ENCODE data around the gene HIF3A.
"Not testable (repeated sequence)": the region's sequence is repeated elsewhere in the genome, so short reads cannot be mapped to it uniquely, and the experiment has no call there.

HIF3A gene

DNA sequence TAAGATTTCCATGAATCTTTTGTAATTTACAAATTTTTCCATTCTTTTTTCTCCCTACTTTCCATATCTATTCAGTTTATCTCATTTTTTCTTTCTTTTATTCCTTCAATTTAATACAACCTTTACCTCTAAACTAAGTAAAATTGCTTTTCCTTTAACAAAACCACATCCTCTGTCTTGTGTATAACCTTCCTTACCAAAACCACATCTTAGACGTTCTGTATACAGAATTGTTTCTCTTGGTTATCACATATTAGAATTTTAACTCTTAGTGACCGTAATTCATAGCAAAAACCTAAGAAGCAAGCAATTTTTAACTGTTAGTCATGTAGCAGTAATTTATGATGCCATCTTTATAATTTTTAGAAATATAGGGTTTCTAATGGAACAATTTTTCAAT is 65.1 kb downstream of the HIF3A start:
- no peak for DNase-seq

DNA sequence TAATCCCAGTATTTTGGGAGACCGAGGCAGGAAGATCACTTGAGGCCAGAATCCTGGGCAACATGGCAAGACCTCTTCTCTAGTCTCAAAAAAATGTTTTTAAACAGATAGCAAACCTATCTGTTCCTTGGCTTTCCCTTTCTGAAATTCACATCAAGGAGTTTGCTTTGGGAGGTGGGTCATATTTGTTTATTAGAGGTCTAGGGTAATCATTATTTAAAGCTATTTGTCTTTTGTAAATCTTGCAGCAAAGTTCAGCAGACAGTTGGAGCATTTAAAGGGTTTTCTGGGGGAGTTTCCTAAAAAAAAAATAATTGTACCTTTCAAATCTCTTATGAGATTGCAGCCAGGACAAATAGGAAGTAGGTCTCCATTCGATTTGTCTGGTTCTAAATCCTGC is 67.5 kb downstream of the HIF3A start:
- DNase-seq: no peak

DNA sequence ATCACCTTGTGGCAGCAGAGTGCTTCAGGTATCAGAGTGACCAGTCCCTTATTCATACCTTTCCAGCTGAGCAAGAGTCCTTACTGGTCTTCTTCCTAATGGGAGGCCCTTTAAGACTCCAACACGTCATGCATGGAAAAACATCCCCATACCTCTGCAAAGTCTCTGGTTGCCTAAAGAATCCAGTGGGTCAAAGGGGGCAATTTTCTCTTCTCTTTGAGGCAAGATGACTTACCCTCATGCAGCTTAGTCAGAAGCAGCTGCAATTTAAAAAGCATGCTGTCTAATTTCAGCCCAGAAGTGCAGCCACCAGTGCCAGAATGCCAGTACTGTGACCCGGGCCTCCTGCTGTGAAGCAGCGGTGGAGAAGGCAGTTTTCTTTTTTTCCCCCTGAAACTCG is 68.7 kb downstream of the HIF3A start:
- DNase-seq: no peak

DNA sequence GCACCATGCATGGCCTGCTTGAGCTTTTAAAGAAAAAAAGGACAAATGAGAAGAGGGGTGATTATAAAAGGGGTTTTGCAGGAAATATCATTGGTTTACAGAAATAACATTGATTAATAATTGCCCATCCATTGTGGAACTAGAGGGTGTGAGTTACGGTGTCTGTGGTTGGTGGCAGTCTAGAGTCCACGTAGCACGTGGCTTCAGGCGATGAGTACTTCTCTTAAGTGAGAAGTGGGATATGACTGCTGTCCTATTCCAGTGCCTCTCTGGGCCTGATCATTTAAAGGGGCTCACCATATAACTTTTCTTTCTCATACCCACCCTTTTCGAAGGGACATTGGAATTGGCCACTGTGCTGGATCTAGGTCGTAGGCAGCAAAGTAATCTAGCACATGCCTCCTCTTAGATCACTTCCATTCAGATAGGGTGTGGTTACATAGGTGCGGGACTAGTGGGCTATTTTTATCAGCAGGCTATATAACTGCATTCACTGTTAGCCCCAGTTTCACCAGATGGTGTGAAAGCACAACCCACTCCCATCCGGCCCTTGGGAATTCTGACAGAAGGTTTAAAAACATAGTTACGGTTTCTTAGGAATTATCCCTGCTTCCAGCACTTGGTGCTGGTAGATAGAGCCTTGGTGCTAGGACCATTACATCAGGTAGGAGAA is 69.9 kb downstream of the HIF3A start:
- DNase-seq: no peak

DNA sequence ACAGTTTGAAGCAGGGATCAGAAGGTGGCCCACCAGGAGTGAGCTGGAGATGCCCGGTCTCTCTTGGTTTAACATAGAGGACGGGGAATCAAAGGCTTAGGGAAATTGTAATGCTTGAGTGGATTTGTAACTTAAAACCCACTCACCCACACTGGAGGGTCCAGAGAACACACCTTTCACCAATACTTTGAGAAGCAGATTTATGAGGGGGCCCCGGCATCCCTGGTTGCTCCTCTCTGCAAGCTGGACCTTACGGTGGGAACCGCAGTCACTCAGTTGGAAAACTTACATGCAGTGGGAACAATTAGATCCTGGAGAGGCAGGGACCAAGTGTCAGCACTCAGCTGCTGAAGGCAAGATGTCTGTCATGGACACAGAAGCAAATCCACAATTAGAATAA is 70.6 kb downstream of the HIF3A start:
- DNase-seq: no peak

DNA sequence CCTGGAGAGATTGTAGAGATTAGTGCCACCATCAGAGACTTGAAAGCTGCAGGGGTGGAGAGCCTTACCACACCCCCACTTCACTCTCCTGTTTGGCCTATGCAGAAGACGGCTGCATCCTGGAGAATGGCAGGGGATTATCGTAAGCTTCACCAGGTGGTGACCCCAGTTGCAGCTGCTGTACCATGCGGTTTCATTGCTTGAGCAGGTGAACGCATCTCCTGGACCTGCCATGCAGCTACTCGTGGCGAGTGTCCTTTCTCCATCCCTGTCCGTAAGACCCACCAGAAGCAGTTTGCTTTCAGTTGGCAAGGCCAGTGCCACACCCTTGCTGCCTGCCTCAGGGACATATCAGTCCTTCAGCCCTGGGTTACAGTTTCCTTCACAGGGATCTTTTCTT is 71.3 kb downstream of the HIF3A start:
- DNase-seq: no peak

DNA sequence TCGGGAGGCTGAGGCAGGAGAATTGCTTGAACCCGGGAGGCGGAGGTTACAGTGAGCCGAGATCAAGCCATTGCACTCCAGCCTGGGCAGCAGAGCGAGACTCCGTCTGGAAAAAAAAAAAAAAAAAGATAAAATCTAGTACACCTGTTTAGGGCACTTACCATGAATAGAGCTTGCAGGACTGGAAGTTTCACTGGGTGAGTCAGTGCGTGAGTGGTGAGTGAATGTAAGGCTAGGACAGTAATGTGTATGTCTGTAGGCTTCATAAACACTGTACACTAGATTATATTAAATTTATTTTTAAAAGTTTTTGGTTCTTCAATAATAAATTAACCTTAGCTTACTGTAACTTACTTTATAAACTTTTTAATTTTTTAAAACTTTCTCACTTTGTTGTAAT is 73.0 kb downstream of the HIF3A start:
- no peak for DNase-seq

DNA sequence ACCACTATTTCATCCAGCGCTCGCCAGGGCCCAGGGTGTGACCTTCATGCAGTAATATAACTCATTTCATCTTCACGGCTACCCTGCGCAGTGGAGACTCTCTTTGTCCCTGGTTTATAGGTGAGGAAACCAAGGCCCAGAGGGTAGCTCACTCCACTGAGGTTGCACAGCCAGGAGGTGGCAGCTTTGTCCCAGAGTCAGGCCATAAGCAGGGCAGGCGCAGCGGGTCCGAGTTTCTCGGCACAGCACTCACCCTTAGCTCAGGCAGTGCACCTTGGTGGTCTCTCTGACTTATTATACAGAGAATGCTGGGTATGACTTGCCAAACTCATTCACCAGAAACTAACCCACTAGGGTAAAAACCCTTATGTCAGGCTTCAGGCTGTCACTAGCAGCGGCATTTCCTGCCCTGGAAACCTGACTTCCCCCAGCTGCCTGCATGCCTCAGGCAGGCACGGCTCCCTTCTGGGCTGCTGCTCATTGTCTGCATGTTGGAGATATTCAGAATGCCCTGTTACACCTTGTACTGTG is 74.6 kb downstream of the HIF3A start:
- no peak for DNase-seq

DNA sequence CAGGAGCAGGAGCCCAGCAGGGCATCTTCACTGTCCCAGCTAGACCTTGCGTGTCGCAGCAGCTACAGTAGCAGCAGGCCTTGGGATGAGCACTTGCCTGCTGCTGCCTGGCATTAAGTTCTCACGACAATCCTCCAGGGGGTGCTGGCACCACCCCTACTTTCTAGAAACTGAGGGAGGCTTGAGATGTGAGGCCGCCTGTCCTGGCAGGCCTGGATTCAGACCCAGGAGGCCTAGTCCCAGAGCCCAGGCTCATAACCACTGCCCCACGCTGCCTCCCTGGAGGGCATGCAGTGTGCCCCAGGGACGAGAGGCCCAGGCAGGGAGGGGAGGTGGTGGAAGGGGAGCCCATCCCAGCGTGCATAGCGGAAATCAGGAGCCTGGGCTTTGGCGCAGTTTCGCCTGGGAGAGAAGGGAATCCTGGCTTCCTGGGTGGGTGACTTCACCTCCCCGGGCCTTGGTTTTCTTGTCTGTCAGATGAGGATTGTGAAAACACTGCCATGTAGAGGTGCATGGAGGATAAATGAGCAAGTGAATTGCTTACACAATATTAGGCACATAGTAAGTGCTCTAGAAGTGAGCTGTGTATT is 76.2 kb downstream of the HIF3A start:
- DNase-seq: no peak

DNA sequence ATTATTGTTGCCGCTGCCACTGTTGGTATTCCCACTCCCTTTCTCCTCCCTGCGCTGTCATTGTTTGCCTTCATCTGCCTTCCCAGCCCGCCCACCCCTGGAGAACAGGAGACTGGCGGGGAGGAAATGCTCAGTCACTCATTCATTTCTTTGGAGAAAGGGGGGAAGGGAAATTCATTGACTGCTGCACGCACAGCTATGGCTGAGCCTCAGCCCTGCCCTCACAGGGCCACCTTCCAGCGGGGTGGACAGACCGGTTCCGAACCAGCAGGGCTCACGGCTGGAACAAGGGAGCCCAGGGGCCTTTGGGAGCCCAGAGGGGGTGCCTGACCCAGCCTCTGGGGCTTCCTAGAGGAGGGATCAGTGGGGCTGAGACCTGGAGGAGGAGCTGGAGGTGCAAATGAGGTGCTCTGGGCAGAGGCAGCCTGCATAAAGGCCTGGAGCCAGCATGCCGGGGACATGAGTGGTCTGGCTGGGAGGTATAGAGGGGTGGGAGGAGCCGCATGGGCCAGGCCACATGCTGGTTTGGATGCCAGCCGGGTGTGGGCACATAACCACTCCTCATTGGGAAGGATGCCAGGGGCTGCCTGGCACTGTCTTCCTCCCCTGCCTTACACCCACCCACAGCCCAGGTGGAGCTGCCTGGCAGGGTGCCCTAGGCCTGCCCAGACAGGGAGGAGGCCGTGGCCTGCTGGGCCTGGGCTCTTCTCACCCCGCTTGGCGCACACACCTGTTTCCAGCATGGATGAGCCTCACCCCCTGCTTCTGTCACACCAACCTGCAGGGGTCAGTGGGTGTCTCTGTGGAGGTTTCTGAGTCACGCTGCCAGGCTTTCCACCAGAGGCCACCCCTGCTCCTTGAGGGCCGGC is 76.9 kb downstream of the HIF3A start:
- no peak for DNase-seq

DNA sequence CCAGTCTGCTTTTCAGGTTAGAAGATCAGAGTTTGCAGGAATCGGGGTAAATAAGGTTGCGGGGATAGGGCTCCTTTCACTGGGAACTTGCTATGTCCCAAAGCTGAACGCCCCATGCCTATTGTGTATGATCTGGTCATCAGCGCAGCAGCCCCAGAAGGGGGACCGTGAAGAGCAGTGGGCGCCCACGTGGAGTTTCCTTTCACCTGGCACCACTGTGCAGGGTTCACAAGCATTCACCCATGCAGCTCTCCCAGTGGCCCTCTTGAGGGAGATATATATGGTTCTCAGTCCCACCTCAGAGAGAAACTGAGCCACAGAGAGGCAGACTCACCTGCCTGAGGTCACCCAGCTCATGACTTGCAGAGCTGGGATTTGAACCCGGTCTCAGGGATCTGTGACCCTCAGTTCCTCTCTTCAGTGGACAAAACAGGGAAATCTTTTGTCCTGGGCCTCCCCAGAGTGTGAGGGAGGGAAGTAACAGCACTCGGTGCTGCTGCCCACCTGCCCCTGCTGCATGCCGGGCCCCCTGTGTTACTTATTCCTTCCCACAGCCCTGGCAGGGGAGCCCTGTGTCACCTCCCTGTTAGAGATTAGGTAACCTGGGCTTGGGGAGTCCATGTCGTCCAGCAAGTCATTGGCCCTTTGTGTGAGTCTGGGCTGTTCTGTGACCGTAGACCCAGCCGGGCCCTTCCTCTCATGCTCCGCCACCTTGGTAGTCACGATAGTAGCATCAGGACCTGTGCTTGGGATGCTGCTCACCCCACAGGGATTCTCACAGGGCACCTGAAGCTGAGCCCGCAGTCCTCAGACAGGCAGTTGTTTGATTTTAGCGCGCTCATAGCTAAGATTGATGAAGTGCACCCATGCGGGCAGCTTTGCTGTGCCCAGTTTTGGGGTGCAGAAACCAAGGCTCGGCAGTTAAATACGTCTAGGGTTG is 78.0 kb downstream of the HIF3A start:
- DNase-seq: no peak

DNA sequence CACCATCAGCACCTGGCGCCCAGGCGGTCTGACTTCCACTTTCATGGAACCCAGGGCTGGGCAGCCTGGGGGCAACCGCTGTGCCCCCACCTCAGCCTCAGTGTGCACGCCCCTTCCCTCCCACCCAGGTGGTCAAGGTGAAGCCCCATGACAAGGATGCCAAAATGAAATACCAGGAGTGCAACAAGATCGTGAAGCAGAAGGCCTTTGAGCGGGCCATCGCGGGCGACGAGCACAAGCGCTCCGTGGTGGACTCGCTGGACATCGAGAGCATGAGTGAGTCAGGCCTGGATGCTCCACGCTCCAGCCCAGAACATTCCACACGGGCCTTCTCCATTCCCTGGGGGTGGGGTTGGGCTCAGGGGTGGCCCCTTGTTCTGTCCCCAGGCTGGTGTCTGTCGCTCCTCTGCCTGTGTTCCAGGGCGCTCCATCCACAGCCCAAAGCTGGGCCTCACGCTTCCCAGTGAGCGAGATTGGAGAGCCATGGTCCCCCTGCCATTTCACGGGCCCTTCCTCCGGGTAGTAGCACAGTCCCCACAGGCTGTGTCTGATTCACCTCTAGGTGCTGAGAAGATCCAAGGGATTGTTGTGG is 78.7 kb downstream of the HIF3A start:
- DNase-seq: not testable (repeated sequence)

DNA sequence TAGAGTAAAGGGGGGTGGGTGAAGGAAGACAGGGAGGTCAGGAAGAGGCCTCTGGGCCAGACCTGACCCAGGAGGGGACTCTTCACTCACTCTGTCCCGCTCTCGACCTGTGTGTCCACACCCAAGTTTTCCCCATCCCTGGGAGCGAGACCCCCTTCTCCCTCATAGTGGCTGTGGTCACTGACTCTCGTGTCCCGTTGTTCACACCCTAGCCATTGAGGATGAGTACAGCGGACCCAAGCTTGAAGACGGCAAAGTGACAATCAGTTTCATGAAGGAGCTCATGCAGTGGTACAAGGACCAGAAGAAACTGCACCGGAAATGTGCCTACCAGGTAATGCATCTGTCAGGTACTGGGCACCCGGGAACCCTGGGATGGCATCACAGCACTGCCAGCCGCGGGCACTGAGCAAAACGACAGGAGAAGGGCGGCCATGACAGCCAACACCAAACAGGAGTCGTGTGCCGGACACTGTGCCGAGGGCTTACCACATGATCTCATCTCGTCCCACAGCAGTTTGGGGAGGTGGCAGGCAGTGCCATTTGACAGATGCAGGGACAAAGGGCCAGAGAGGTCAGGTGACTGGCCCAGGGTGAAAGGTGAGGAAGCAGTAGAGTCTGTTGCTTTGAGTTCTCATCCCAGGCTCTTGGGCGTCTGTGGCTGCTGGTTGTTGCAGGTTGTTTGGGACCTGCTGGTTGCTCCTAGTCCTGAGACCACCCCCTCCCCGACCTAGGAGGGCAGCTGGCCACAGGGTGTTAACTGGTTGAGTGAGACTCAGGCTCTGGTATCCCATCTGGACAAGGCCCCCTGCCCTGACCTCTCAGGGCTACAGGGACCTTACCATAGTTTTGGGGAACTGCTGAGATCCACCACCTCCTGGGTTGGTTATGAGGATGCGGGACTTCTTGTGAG is 79.7 kb downstream of the HIF3A start:
- DNase-seq: no peak

DNA sequence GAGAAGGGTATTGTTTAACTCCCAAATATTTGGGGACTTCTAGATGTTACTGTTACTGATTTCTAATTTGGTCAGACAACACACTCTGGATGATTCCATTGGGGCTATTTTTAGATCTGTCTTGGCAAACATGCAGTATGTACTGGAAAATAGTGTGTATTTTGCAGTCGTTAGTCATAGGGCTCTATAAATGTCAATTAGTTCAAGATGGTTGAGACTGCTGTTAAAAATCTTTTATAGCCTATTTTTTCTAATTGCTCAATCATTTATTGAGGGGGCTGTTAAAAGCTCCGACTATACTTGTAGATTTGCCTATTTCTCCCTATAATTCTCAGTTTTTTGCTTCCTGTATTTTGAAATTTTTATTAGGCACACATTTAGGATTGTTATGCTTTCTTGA is 81.4 kb downstream of the HIF3A start:
- no peak for DNase-seq

DNA sequence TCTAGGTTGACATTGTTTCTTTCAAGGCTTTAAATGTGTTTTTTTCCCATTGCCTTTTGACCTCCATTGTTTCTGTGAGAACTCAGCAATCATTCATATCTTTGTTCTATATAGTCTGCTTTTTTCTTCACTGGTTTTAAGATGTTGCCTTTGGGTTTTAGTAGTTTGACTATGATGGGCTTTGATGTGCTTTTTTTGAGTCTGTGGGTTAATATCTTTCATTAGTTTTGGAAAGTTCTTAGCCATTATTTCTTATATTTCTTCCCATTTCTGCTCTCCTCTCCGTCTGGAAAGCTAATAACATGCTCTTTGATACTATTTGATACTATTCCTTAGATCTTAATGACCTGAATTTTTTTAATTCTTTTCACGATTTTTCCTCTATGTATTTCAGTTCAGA is 83.8 kb downstream of the HIF3A start:
- no peak for DNase-seq

DNA sequence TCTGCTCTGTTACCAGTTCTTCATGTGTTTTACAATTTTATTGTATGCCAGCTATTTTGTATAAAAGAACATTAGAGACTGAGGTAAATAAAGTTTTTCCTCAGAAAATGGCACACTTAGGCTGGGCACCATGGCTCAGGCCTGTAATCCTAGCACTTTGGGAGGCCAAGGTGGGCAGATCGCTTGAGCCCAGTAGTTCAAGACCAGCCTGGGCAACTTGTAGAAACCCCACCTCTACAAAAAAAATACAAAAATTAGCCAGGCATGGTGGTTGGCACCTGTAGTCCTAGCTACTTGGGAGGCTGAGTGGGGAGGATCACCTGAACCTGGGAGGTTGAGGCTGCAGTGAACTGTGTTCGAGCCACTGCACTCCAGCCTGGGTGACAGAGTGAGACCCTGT is 84.5 kb downstream of the HIF3A start:
- DNase-seq: no peak

DNA sequence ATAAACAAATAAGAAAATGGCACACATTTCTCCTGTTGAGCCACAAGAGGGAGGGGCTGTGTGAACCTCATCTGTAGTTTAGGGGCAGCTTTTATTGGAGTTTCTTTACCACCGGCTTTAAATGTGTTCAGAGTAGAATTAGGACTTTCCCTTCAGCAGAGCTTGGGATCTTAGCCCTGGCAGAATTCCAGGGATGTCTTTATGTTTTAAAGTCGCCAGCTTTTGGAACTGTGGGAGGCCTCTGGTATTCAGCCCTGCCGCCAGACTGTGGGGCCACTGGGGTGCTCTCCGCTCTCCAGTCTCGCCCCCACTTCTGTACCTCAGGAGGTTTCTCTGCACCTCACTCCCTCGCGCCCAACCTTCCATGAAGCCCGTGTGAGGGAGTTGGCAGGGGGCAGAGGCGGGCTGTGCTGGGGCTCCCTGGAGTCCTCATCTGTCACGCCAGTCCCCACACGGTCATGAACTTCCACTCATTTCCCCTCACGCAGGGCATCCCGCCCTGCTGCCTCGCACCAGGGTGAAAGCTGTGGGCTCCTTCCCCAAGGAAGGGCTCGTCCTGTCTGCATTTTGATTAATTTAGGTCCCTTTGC is 85.0 kb downstream of the HIF3A start:
- no peak for DNase-seq

DNA sequence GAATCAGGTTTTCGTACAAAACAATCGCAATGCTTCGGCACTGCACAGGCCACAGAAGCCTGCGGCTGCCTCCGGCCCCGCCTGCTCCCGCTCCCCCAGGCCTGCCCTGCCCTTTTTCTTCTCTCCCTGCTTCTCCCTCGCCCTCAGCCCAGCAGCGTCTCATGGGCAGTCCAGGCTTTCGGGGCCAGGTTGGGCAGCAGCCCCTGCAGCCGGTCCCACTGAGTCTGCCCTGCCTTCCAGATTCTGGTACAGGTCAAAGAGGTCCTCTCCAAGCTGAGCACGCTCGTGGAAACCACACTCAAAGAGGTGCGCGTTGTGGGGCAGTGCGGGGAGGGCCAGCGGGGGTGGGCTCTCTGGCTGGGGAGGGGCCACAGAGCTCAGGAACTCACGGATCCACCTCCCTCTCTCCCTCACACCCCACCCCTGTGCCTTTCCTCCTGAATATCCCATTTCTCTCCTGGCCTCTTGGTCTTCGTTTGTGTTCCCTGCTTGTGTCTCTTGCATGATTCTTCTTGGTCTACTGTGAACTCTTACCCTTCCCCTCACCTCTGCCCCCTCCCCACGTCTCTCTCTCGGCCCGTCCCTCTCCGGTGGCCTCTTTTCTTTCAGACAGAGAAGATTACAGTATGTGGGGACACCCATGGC is 86.5 kb downstream of the HIF3A start:
- DNase-seq: no peak

DNA sequence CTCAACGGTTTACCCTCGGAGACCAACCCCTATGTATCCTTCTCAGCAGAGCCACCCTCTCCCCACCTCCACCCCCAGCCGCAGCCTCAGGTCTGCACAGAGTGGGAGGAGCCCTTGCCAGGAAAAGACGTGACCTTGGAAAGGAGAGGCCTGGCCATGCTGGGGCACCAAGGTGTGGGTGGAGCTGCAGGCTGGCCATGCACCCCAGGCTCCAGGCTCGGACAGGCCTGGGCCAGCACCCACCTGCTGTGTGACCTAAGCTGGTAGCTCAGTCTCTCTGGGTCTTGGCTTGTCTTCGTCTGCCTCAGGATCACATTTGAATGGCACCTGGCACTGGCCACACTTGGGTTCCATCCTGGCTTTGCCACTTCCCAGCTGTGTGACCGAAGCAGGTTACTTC is 87.0 kb downstream of the HIF3A start:
- no peak for DNase-seq

DNA sequence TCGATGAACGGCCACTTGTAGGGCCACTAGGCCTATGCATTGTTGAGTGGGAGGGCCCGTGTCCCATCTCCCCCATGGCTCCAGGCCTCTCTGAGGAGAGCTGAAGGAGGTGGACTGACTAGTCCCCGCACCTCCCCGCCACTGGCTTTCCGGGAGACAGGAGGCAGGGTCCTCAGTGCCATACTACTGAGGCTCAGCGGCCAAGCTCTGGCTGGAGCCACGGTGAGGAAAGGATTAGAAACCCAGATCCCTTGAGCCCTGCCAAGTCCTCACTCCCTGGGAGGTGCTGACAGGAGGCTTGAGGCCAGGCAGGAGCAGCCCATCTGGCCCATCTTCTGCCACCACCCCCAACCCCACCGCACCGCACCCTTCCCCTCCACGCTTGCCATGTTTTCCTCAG is 87.6 kb downstream of the HIF3A start:
- DNase-seq: no peak
